ENCODE measurements around the gene METTL16. TPM values are rescaled to one million over a fixed set of nuclear protein-coding genes. Genes with fewer than 3 reads are reported as not detected.

METTL16 gene
- total RNA-seq, 6 donors from 2014 or later, result 20.3 to 37.2 (median 30.6) TPM

- WGBS, 2 donors, result 92 to 93% methylated on average over 34 to 41 of the region's 41 CpGs
- Histone ChIP-seq H3K9me3 (no peaks in the 10 kb centered on the region), H3K36me3 (peaks cover 0 to 32% (median 28%) of the 10 kb centered on the region in 4 donors), H3K27me3 (no peaks in the 10 kb centered on the region), H3K4me3 (no peak overlapping the region), H3K4me1 (peaks cover 23 to 31% (median 26%) of the 10 kb centered on the region in 4 donors), H3K27ac (no peak overlapping the region)
- peak in 1 of 2 donors; percentile 84 for DNase-seq
- no peak for ATAC-seq (ENCODE audit: low FRiP score in 2 of 2)
- no peak for TF ChIP-seq POLR2AphosphoS5 (IDR thresholded peaks at IDR 0.05)
- TF ChIP-seq CTCF (IDR thresholded peaks at IDR 0.05), result no peak
- no peak for TF ChIP-seq POLR2A (IDR thresholded peaks at IDR 0.05)
- TF ChIP-seq EP300 (IDR thresholded peaks at IDR 0.05), result no peak
Observed at GRCh38 chr17:2387086-2388019, 124.3 kb downstream of the METTL16 start.

- no peak overlapping the region for H3K4me3 ChIP-seq
- ATAC-seq (ENCODE audit: low FRiP score in 2 of 2), result no peak
- peaks cover 0 to 32% (median 28%) of the 10 kb centered on the region in 4 donors for H3K36me3 ChIP-seq
- WGBS, 2 donors, result 87 to 88% methylated on average over 18 of the region's 22 CpGs
- H3K27ac ChIP-seq, result no peak overlapping the region
- H3K4me1 ChIP-seq, result peaks cover 16 to 24% (median 18%) of the 10 kb centered on the region in 4 donors
- peak in 1 of 2 donors; percentile 50 for DNase-seq
- H3K27me3 ChIP-seq, result no peaks in the 10 kb centered on the region
- H3K9me3 ChIP-seq, result no peaks in the 10 kb centered on the region
- no peak for TF ChIP-seq POLR2A (IDR thresholded peaks at IDR 0.05)
- no peak for TF ChIP-seq CTCF (IDR thresholded peaks at IDR 0.05)
- TF ChIP-seq POLR2AphosphoS5 (IDR thresholded peaks at IDR 0.05), result no peak
- TF ChIP-seq EP300 (IDR thresholded peaks at IDR 0.05), result no peak
Observed at GRCh38 chr17:2386400-2387085, 125.1 kb downstream of the METTL16 start.

GRCh38 chr17:2385240-2386210, 126.2 kb downstream of the METTL16 start:
- Histone ChIP-seq H3K27me3 (no peaks in the 10 kb centered on the region), H3K4me1 (peaks cover 5 to 24% (median 12%) of the 10 kb centered on the region in 4 donors), H3K36me3 (peaks cover 0 to 37% (median 31%) of the 10 kb centered on the region in 4 donors), H3K27ac (no peak overlapping the region), H3K4me3 (no peak overlapping the region), H3K9me3 (no peaks in the 10 kb centered on the region)
- ATAC-seq (ENCODE audit: low FRiP score in 2 of 2), result no peak
- WGBS, 2 donors, result 78 to 82% methylated on average over 9 to 18 of the region's 18 CpGs
- DNase-seq, result peak in 1 of 2 donors; percentile 58
- TF ChIP-seq CTCF (IDR thresholded peaks at IDR 0.05) (no peak), EP300 (IDR thresholded peaks at IDR 0.05) (no peak), POLR2A (IDR thresholded peaks at IDR 0.05) (no peak), POLR2AphosphoS5 (IDR thresholded peaks at IDR 0.05) (no peak)

- peak in 1 of 2 donors; percentile 49 for DNase-seq
- H3K9me3 ChIP-seq, result no peaks in the 10 kb centered on the region
- peaks cover 0 to 20% (median 12%) of the 10 kb centered on the region in 4 donors for H3K4me1 ChIP-seq
- 73 to 75% methylated on average over 17 to 22 of the region's 22 CpGs for WGBS, 2 donors
- H3K36me3 ChIP-seq, result peaks cover 0 to 46% (median 36%) of the 10 kb centered on the region in 4 donors
- no peak overlapping the region for H3K4me3 ChIP-seq
- TF ChIP-seq EP300 (IDR thresholded peaks at IDR 0.05) (no peak), POLR2AphosphoS5 (IDR thresholded peaks at IDR 0.05) (no peak), POLR2A (IDR thresholded peaks at IDR 0.05) (no peak), CTCF (IDR thresholded peaks at IDR 0.05) (no peak)
- no peak overlapping the region for H3K27ac ChIP-seq
- no peak for ATAC-seq (ENCODE audit: low FRiP score in 2 of 2)
- no peaks in the 10 kb centered on the region for H3K27me3 ChIP-seq
Observed at GRCh38 chr17:2384439-2385127, 127.1 kb downstream of the METTL16 start.
